ENCODE measurements around the gene CEP128. TPM values are rescaled to one million over a fixed set of nuclear protein-coding genes. Genes with fewer than 3 reads are reported as not detected.

Gene CEP128
- total RNA-seq, 1 experiment from 2014 or later: 16.4 TPM

DNA sequence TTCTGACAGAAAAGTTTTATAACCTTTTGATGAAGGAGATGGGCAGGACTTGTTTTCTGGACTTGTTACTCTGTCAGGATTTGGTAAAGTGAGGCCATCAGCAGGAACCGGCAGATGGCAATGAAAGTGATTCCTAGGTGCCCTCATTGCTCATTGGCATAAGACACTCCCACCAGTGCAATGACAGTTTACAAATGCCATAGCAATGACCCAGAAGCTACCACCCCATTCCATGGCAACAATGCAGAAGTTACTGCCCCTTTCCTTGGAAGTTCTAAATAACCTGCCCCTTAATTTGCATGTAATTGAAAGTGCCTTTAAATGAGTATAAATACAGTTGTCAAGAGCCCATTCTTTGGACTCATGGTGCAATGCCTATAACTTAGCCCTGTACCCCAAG lies 222.6 kb downstream of the CEP128 start:
- RAD21 ChIA-PET (ENCODE audit: low non-redundant PET in 1 of 2, low total read pairs in 2 of 2, uncharacterized antibody in 2 of 2, unreplicated experiment in 2 of 2): no interaction called here
- no peaks in the 10 kb centered on the region for H3K27me3 ChIP-seq (ENCODE audit: insufficient read depth, low read length)
- no peak overlapping the region for H3K4me3 ChIP-seq (replicated peaks in 1 of 2; ENCODE audit: low read depth in 1 of 2, low read length in 2 of 2)
- no peak overlapping the region for H3K9ac ChIP-seq (ENCODE audit: low read length)
- no peak overlapping the region for H3K4me2 ChIP-seq (ENCODE audit: low read length)
- intact Hi-C loops (cut with micrococcal nuclease): no loop called here
- H3K9me3 ChIP-seq (ENCODE audit: control insufficient read depth in 1 of 2, insufficient read depth in 1 of 2, low read depth in 1 of 2, low read length in 2 of 2): no peaks in the 10 kb centered on the region
- CTCF ChIA-PET: no interaction called here
- no peaks in the 10 kb centered on the region for H3K36me3 ChIP-seq (ENCODE audit: control insufficient read depth in 1 of 2, insufficient read depth in 2 of 2, low read length in 2 of 2)
- no peak overlapping the region for H2AFZ ChIP-seq (ENCODE audit: low read depth, low read length, poor library complexity, severe bottlenecking)
- H4K20me1 ChIP-seq (ENCODE audit: insufficient read depth): no peaks in the 10 kb centered on the region
- no TSS peak for BruUV-seq (replicated peaks)
- POLR2A ChIA-PET: no interaction called here
- no peaks in the 10 kb centered on the region for H3K79me2 ChIP-seq (ENCODE audit: insufficient read depth, low read length)
- H3K27ac ChIP-seq (ENCODE audit: low read depth, low read length): no peak overlapping the region
- ATAC-seq (no peak), DNase-seq (ENCODE audit: low read depth, low spot score) (no peak)
- H3K9me2 ChIP-seq (ENCODE audit: insufficient read depth): no peaks in the 10 kb centered on the region; the same call in 1 of the 2 replicates
- no peak for TF ChIP-seq CEBPB (IDR thresholded peaks at IDR 0.05; ENCODE audit: low read depth)
- TF ChIP-seq EZH2phosphoT487 (IDR thresholded peaks at IDR 0.05; ENCODE audit: borderline replicate concordance): no peak
- TF ChIP-seq ZNF274 (IDR thresholded peaks at IDR 0.05; ENCODE audit: low read depth, low read length): no peak
- TF ChIP-seq, protein P1, sequence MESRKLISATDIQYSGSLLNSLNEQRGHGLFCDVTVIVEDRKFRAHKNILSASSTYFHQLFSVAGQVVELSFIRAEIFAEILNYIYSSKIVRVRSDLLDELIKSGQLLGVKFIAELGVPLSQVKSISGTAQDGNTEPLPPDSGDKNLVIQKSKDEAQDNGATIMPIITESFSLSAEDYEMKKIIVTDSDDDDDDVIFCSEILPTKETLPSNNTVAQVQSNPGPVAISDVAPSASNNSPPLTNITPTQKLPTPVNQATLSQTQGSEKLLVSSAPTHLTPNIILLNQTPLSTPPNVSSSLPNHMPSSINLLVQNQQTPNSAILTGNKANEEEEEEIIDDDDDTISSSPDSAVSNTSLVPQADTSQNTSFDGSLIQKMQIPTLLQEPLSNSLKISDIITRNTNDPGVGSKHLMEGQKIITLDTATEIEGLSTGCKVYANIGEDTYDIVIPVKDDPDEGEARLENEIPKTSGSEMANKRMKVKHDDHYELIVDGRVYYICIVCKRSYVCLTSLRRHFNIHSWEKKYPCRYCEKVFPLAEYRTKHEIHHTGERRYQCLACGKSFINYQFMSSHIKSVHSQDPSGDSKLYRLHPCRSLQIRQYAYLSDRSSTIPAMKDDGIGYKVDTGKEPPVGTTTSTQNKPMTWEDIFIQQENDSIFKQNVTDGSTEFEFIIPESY (IDR thresholded peaks at IDR 0.05; ENCODE audit: extremely low read depth, insufficient replicate concordance, low read length): no peak
- TF ChIP-seq TCF7L2 (IDR thresholded peaks at IDR 0.05; ENCODE audit: borderline replicate concordance, extremely low read depth, insufficient read depth, insufficient read length): no peak
- TF ChIP-seq YY1 (IDR thresholded peaks at IDR 0.05; ENCODE audit: extremely low read depth, insufficient replicate concordance, low read depth, low read length): no peak
- TF ChIP-seq RAD21 (IDR thresholded peaks at IDR 0.05; ENCODE audit: low read depth): no peak
- TF ChIP-seq ELF1 (IDR thresholded peaks at IDR 0.05; ENCODE audit: borderline replicate concordance, low read depth): no peak
- no peak for TF ChIP-seq CBX3 (IDR thresholded peaks at IDR 0.05; ENCODE audit: low read depth)
- TF ChIP-seq, protein P2, sequence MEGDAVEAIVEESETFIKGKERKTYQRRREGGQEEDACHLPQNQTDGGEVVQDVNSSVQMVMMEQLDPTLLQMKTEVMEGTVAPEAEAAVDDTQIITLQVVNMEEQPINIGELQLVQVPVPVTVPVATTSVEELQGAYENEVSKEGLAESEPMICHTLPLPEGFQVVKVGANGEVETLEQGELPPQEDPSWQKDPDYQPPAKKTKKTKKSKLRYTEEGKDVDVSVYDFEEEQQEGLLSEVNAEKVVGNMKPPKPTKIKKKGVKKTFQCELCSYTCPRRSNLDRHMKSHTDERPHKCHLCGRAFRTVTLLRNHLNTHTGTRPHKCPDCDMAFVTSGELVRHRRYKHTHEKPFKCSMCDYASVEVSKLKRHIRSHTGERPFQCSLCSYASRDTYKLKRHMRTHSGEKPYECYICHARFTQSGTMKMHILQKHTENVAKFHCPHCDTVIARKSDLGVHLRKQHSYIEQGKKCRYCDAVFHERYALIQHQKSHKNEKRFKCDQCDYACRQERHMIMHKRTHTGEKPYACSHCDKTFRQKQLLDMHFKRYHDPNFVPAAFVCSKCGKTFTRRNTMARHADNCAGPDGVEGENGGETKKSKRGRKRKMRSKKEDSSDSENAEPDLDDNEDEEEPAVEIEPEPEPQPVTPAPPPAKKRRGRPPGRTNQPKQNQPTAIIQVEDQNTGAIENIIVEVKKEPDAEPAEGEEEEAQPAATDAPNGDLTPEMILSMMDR (IDR thresholded peaks at IDR 0.05 in 2 of 3, conservative IDR thresholded peaks at IDR 0.05 in 1 of 3; ENCODE audit: borderline replicate concordance in 1 of 3, insufficient read depth in 1 of 3, low read depth in 2 of 3, low read length in 2 of 3): no peak
- TF ChIP-seq EGR1 (IDR thresholded peaks at IDR 0.05; ENCODE audit: low read depth): no peak
- TF ChIP-seq, protein P3, sequence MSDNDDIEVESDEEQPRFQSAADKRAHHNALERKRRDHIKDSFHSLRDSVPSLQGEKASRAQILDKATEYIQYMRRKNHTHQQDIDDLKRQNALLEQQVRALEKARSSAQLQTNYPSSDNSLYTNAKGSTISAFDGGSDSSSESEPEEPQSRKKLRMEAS (IDR thresholded peaks at IDR 0.05): no peak
- TF ChIP-seq, protein P4, sequence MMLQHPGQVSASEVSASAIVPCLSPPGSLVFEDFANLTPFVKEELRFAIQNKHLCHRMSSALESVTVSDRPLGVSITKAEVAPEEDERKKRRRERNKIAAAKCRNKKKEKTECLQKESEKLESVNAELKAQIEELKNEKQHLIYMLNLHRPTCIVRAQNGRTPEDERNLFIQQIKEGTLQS (IDR thresholded peaks at IDR 0.05): no peak
- TF ChIP-seq ZFX (IDR thresholded peaks at IDR 0.05): no peak
- no peak for TF ChIP-seq POLR2AphosphoS5 (IDR thresholded peaks at IDR 0.05; ENCODE audit: low read depth, low read length)
- no peaks in the 10 kb centered on the region for H3K4me1 ChIP-seq (ENCODE audit: control insufficient read depth in 1 of 2, insufficient read depth in 2 of 2, low read length in 2 of 2)

Data from HCT116 (cell line).